ENCODE results near the gene LMTK3.
A peak's percentile ranks its signal among the peaks of the same experiment; 100 is the strongest.

Gene LMTK3

GRCh38 chr19:48468772-48469288 is 42.8 kb downstream of the LMTK3 start:
- DNase-seq = peak; percentile 100

- DNase-seq = no peak
Measured at GRCh38 chr19:48466561-48467325, 44.9 kb downstream of the LMTK3 start.

GRCh38 chr19:48465215-48465614 is 46.4 kb downstream of the LMTK3 start:
- no peak for DNase-seq

- no peak for DNase-seq
Measured at GRCh38 chr19:48461982-48462655, 49.5 kb downstream of the LMTK3 start.

GRCh38 chr19:48461651-48461981 is 50.0 kb downstream of the LMTK3 start:
- no peak for DNase-seq

- DNase-seq = no peak
Measured at GRCh38 chr19:48458016-48458415, 53.6 kb downstream of the LMTK3 start.

GRCh38 chr19:48456864-48457263 is 54.8 kb downstream of the LMTK3 start:
- DNase-seq = no peak

GRCh38 chr19:48455908-48456562 is 55.6 kb downstream of the LMTK3 start:
- peak; percentile 60 for DNase-seq

GRCh38 chr19:48455171-48455907 is 56.3 kb downstream of the LMTK3 start, which contains the start of gene KCNJ14:
KCNJ14 (plus strand) TSS chr19:48455574; CDS start chr19:48461725, 6,151 bp downstream.
- DNase-seq = peak; percentile 61

- no peak for DNase-seq
Measured at GRCh38 chr19:48454150-48454730, 57.4 kb downstream of the LMTK3 start.

- DNase-seq = peak; percentile 62
Measured at GRCh38 chr19:48452289-48453190, 59.1 kb downstream of the LMTK3 start.

- DNase-seq = no peak
Measured at GRCh38 chr19:48451624-48452023, 60.0 kb downstream of the LMTK3 start.

- no peak for DNase-seq
Measured at GRCh38 chr19:48450863-48451262, 60.8 kb downstream of the LMTK3 start.

GRCh38 chr19:48450441-48450840 is 61.2 kb downstream of the LMTK3 start:
- no peak for DNase-seq

GRCh38 chr19:48448563-48448962 is 63.1 kb downstream of the LMTK3 start:
- no peak for DNase-seq

GRCh38 chr19:48446579-48446978 is 65.1 kb downstream of the LMTK3 start:
- no peak for DNase-seq

GRCh38 chr19:48445606-48446481 is 65.8 kb downstream of the LMTK3 start, which contains the start of gene GRWD1:
GRWD1 (plus strand) TSS chr19:48445983; CDS start chr19:48446006, 23 bp downstream.
- DNase-seq = peak; percentile 98

- DNase-seq = no peak
Measured at GRCh38 chr19:48445256-48445605, 66.4 kb downstream of the LMTK3 start.

GRCh38 chr19:48444936-48445200 is 66.8 kb downstream of the LMTK3 start:
- DNase-seq = no peak

- DNase-seq = no peak
Measured at GRCh38 chr19:48444129-48444935, 67.3 kb downstream of the LMTK3 start.
